Mesenchymal stem cell (in vitro differentiated cells and primary cell): ENCODE results near the gene NBPF1.
"Not testable (repeated sequence)": the region's sequence is repeated elsewhere in the genome, so short reads cannot be mapped to it uniquely, and the experiment has no call there.

ENCODE experiments used
- DNase-seq: peaks from one replicate; pipeline ENCODE4 v3.0.0-alpha.2; 2013
- H2AFZ ChIP-seq: one replicate; pipeline ENCODE4 v1.6.1; 2013; ENCODE audit warnings: low read depth, mild to moderate bottlenecking, control low read depth, inconsistent platforms, low read length, moderate library complexity
- H2AK5ac ChIP-seq: 2 replicates; pipeline ENCODE4 v1.6.1; 2013; ENCODE audit warnings: low read length, moderate library complexity, mild to moderate bottlenecking, inconsistent platforms; ENCODE audit not compliant: severe bottlenecking
- H2BK120ac ChIP-seq: one replicate; pipeline ENCODE4 v1.6.1; 2013; ENCODE audit warnings: low read depth, mild to moderate bottlenecking, inconsistent platforms, low read length, moderate library complexity
- H2BK12ac ChIP-seq, 2 experiments: one replicate each; pipeline ENCODE4 v1.6.1; 2013; ENCODE audit warnings: inconsistent platforms in 2 of 2, low read length in 2 of 2, mild to moderate bottlenecking in 2 of 2, moderate library complexity in 2 of 2, control low read depth in 1 of 2
- H2BK15ac ChIP-seq: one replicate; pipeline ENCODE4 v1.6.1; 2013; ENCODE audit warnings: mild to moderate bottlenecking, low read depth, inconsistent platforms; ENCODE audit not compliant: poor library complexity, severe bottlenecking
- H2BK5ac ChIP-seq: 2 replicates; pipeline ENCODE4 v1.6.1; 2013; ENCODE audit warnings: low read depth, mild to moderate bottlenecking, low read length, control low read depth, inconsistent platforms; ENCODE audit not compliant: poor library complexity, severe bottlenecking
- H3K14ac ChIP-seq, 2 experiments: one replicate each; pipeline ENCODE4 v1.6.1; 2013; ENCODE audit warnings: inconsistent platforms in 2 of 2, low read length in 2 of 2, control low read depth in 1 of 2, mild to moderate bottlenecking in 1 of 2, moderate library complexity in 1 of 2
- H3K18ac ChIP-seq, 2 experiments: one replicate each; pipeline ENCODE4 v1.6.1; 2013; ENCODE audit warnings: inconsistent platforms in 2 of 2, low read length in 2 of 2, control low read depth in 1 of 2, low read depth in 1 of 2, mild to moderate bottlenecking in 1 of 2
- H3K23ac ChIP-seq, 2 experiments: one replicate each; pipeline ENCODE4 v1.6.1; 2013; ENCODE audit warnings: inconsistent platforms in 2 of 2, low read length in 2 of 2, mild to moderate bottlenecking in 2 of 2, moderate library complexity in 2 of 2, control low read depth in 1 of 2
- H3K27ac ChIP-seq: 2 replicates; pipeline ENCODE4 v1.5.1; 2013; ENCODE audit warnings: mild to moderate bottlenecking, moderate library complexity, low read length, control low read depth, inconsistent platforms; ENCODE audit not compliant: poor library complexity, severe bottlenecking
- H3K27me3 ChIP-seq, 2 experiments: 2 replicates each; pipeline versions ENCODE4 v1.6.1 to v1.7.0; 2013; ENCODE audit warnings: low read length in 2 of 2, mild to moderate bottlenecking in 2 of 2, moderate library complexity in 2 of 2, control low read depth in 1 of 2, inconsistent platforms in 1 of 2; ENCODE audit not compliant: control insufficient read depth in 1 of 2, insufficient read depth in 1 of 2
- H3K36me3 ChIP-seq, 2 experiments: 2 replicates each; pipeline versions ENCODE4 v1.6.1 to v1.7.0; 2013; ENCODE audit warnings: low read length in 2 of 2, control low read depth in 1 of 2, inconsistent platforms in 1 of 2, low read depth in 1 of 2, mild to moderate bottlenecking in 1 of 2; ENCODE audit not compliant: insufficient read depth in 2 of 2, control insufficient read depth in 1 of 2
- H3K4ac ChIP-seq, 2 experiments: one replicate each; pipeline ENCODE4 v1.6.1; 2013; ENCODE audit warnings: inconsistent platforms in 2 of 2, low read length in 2 of 2, mild to moderate bottlenecking in 2 of 2, moderate library complexity in 2 of 2, control low read depth in 1 of 2, low read depth in 1 of 2
- H3K4me1 ChIP-seq: 2 replicates; pipeline ENCODE4 v1.6.1; 2013; ENCODE audit warnings: low read depth, low read length, control low read depth; ENCODE audit not compliant: control insufficient read depth, insufficient read depth
- H3K4me2 ChIP-seq: 2 replicates; pipeline ENCODE4 v1.6.1; 2013; ENCODE audit warnings: low read length, mild to moderate bottlenecking, inconsistent platforms; ENCODE audit not compliant: poor library complexity, severe bottlenecking
- H3K4me3 ChIP-seq, 2 experiments: 2 replicates each; pipeline versions ENCODE4 v1.5.1 to v1.7.0; 2013; ENCODE audit warnings: low read length in 2 of 2, mild to moderate bottlenecking in 2 of 2, control low read depth in 1 of 2, low read depth in 1 of 2; ENCODE audit not compliant: insufficient read depth in 1 of 2
- H3K79me1 ChIP-seq: replicated peaks from 2 replicates; pipeline ENCODE4 v1.6.1; 2013; ENCODE audit warnings: mild to moderate bottlenecking, control low read depth, low read length, inconsistent platforms; ENCODE audit not compliant: poor library complexity, severe bottlenecking
- H3K9ac ChIP-seq: 2 replicates; pipeline ENCODE4 v1.7.0; 2013; ENCODE audit warnings: mild to moderate bottlenecking, low read length, moderate library complexity
- H3K9me3 ChIP-seq: 2 replicates; pipeline ENCODE4 v1.7.0; 2013; ENCODE audit warnings: mild to moderate bottlenecking, low read length; ENCODE audit not compliant: control insufficient read depth
- H4K8ac ChIP-seq: one replicate; pipeline ENCODE4 v1.6.1; 2013; ENCODE audit warnings: inconsistent platforms, mild to moderate bottlenecking, low read length, moderate library complexity
- H4K91ac ChIP-seq: one replicate; pipeline ENCODE4 v1.6.1; 2013; ENCODE audit warnings: mild to moderate bottlenecking, low read length, inconsistent platforms
- WGBS: methylation state at CpG from one replicate; pipeline ENCODE4 v1.1.7; 2013; ENCODE audit warnings: mixed read lengths; 5-methylcytosine and 5-hydroxymethylcytosine counted together

Gene NBPF1

DNA sequence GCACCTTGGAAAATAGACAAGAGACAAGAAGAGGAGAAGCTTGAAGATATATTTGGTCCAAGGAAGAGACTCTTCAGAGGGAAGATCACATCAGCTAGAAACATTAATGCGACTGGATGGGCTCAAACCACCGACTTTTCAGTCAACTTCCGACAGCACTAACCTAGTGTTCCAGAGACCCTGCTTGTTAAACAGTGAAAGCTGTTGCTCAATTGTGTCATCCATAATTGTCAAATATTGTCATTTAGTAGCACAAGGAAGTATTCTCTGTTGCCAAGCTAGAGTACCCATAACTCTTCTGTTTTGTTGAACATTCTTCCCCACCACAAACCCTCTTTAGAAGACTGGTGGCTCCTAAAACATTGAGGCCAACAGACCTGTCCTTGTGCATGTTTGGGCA is 56.3 kb downstream of the NBPF1 start:
- WGBS = no CpG with 5 or more reads among the region's 3 CpGs
- H3K14ac ChIP-seq, H3K9me3 ChIP-seq, H3K4me1 ChIP-seq, H2AK5ac ChIP-seq, H3K4ac ChIP-seq, H2BK120ac ChIP-seq, H3K27ac ChIP-seq, H4K8ac ChIP-seq, H3K79me1 ChIP-seq, H3K18ac ChIP-seq, H3K27me3 ChIP-seq, H3K36me3 ChIP-seq, H3K23ac ChIP-seq, H3K9ac ChIP-seq, H3K4me2 ChIP-seq, H4K91ac ChIP-seq, H2AFZ ChIP-seq, H2BK5ac ChIP-seq, H2BK12ac ChIP-seq, DNase-seq, H2BK15ac ChIP-seq, H3K4me3 ChIP-seq: not testable (repeated sequence)

DNA sequence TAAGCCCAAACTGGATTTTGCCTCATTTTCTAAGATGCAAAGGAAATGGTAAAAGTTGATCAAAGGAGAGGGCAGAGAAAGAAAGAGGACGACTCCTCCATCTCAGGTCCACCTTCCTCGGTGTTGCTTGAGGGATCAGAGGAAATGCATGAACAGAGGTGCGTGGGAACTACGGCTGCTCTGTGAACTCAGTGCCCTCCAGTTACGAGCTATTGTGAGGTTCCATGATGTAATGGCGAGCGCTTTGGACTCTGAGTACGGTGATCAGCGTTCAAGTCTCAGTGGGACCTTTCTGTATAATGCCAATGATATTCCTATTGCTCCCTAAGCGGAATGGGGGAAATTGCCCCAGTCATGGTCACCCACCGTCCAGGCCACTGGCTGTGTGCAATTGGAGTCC is 60.1 kb downstream of the NBPF1 start:
- H3K9me3 ChIP-seq, H2AFZ ChIP-seq, H3K4me2 ChIP-seq, H2BK120ac ChIP-seq, H3K27me3 ChIP-seq, H3K9ac ChIP-seq, H2BK12ac ChIP-seq, H3K23ac ChIP-seq, H2BK5ac ChIP-seq, H3K4me1 ChIP-seq, H3K79me1 ChIP-seq, H3K14ac ChIP-seq, H3K36me3 ChIP-seq, H3K18ac ChIP-seq, H3K27ac ChIP-seq, H3K4ac ChIP-seq, DNase-seq, H4K91ac ChIP-seq, H2AK5ac ChIP-seq, H3K4me3 ChIP-seq, H2BK15ac ChIP-seq, H4K8ac ChIP-seq: not testable (repeated sequence)
- WGBS = 100% methylated on average over 4 of the region's 11 CpGs

DNA sequence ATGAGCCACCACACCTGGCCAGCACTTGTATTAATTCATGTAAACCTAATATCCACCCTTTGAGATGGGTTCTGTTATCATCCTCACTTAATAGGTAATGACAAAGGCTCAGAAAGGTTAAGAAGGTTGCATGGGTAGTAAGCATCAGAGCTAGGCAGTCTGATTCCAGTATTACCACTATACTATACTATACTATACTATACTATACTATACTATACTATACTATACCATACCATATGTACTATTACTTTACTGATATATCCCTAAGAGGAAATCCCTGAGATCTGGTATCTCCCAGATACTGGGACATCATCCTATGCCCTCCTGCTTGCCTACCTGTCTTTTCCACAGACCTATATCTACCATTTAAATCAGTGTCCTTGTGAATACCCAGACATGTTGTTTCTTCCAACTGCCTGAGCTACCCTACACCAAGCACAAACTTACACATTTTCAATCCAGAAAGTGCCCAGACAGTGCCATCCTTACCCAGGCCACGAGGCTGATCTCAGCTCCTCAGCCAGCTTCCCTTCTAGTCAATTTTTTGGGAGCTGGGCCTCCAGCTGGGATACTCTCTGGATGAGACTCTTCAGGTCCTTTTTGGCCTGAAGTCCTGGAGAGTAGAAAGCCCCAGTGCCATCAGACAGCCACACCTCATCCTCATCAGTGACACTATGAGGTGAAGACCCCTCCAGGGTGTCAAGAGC is 63.0 kb downstream of the NBPF1 start:
- H3K9me3 ChIP-seq, H3K23ac ChIP-seq, H2AK5ac ChIP-seq, DNase-seq, H3K9ac ChIP-seq, H3K4me1 ChIP-seq, H3K4ac ChIP-seq, H3K4me2 ChIP-seq, H2BK12ac ChIP-seq, H2BK5ac ChIP-seq, H2AFZ ChIP-seq, H4K91ac ChIP-seq, H3K36me3 ChIP-seq, H3K4me3 ChIP-seq, H3K27me3 ChIP-seq, H4K8ac ChIP-seq, H3K27ac ChIP-seq, H3K79me1 ChIP-seq, H3K14ac ChIP-seq, H3K18ac ChIP-seq, H2BK15ac ChIP-seq, H2BK120ac ChIP-seq: not testable (repeated sequence)
- 11% methylated on average over 1 of the region's 1 CpG for WGBS

DNA sequence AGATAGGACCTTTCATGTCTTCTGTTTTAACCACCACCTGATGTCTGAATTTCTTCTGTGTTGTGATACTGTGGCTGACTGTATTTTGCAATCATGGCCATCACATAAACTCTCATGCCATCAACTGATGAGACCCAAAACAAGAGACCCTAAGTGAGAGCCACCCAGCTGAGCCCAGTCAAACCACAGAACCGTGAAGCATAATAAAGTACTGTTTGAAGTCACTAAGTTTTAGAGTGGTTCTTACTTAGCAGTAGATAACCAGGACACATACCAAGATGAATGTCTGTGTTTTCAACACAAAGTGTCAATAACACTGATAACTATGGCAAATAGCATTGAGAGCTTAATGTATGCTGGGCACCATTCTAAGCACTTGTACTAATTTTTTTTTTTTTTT is 63.8 kb downstream of the NBPF1 start:
- H2BK120ac ChIP-seq, H2BK15ac ChIP-seq, H3K23ac ChIP-seq, H2BK12ac ChIP-seq, H3K27ac ChIP-seq, H3K4me3 ChIP-seq, H2BK5ac ChIP-seq, DNase-seq, H3K14ac ChIP-seq, H3K9me3 ChIP-seq, H2AFZ ChIP-seq, H4K8ac ChIP-seq, H3K4me1 ChIP-seq, H3K4ac ChIP-seq, H3K18ac ChIP-seq, H3K4me2 ChIP-seq, H4K91ac ChIP-seq, H3K79me1 ChIP-seq, H2AK5ac ChIP-seq, H3K27me3 ChIP-seq, H3K9ac ChIP-seq, H3K36me3 ChIP-seq: not testable (repeated sequence)
- WGBS = 20% methylated on average over 1 of the region's 1 CpG
